ENCODE measurements around the gene SESN1.

- TF ChIP-seq CTCF (optimal IDR thresholded peaks at IDR 0.05 in 1 of 3, IDR thresholded peaks at IDR 0.05 in 1 of 3, conservative IDR thresholded peaks at IDR 0.05 in 1 of 3; ENCODE audit: extremely low read depth in 1 of 3, insufficient read depth in 2 of 3, low read length in 3 of 3) (no peak), EZH2 (IDR thresholded peaks at IDR 0.05; ENCODE audit: low read length) (no peak)
These were observed 87.8 kb downstream of the SESN1 start for GRCh38 chr6:109006818-109007217.

All from keratinocyte (primary cell).